GM18517 (cell line): ENCODE data around the gene PIGU.

Experiments used
- ATAC-seq: cut with Tn5 transposase; IDR thresholded peaks from one replicate; pipeline ENCODE4 v1.9.1; 2021; ENCODE audit warnings: mild to moderate bottlenecking, moderate library complexity; ENCODE audit not compliant: unreplicated experiment

PIGU gene

GRCh38 chr20:34560141-34560523 lies 116.8 kb downstream of the PIGU start:
- ATAC-seq, result no peak

- ATAC-seq, result no peak
Observed at GRCh38 chr20:34559311-34560140, 117.4 kb downstream of the PIGU start.

- ATAC-seq, result no peak
Observed at GRCh38 chr20:34558320-34559218, 118.3 kb downstream of the PIGU start, which contains the start of gene MAP1LC3A. TSS of gene MAP1LC3A (plus strand) at chr20:34558718. CDS start at chr20:34558869, 151 bp downstream.

- ATAC-seq, result no peak
Observed at GRCh38 chr20:34557936-34558319, 119.0 kb downstream of the PIGU start.

- ATAC-seq, result no peak
Observed at GRCh38 chr20:34553366-34553867, 123.5 kb downstream of the PIGU start.

- ATAC-seq, result no peak
Observed at GRCh38 chr20:34552569-34552968, 124.3 kb downstream of the PIGU start.

- no peak for ATAC-seq
Observed at GRCh38 chr20:34549929-34550305, 127.0 kb downstream of the PIGU start.

- no peak for ATAC-seq
Observed at GRCh38 chr20:34549291-34549928, 127.5 kb downstream of the PIGU start.

GRCh38 chr20:34547844-34548613 lies 128.9 kb downstream of the PIGU start:
- ATAC-seq, result no peak

- no peak for ATAC-seq
Observed at GRCh38 chr20:34546751-34547181, 130.1 kb downstream of the PIGU start.

GRCh38 chr20:34544109-34544796 lies 132.6 kb downstream of the PIGU start:
- ATAC-seq, result no peak

- ATAC-seq, result no peak
Observed at GRCh38 chr20:34543463-34544056, 133.3 kb downstream of the PIGU start.

GRCh38 chr20:34542439-34542838 lies 134.5 kb downstream of the PIGU start:
- no peak for ATAC-seq

GRCh38 chr20:34541917-34542316 lies 135.0 kb downstream of the PIGU start:
- ATAC-seq, result no peak

- ATAC-seq, result no peak
Observed at GRCh38 chr20:34541264-34541901, 135.5 kb downstream of the PIGU start.

- ATAC-seq, result no peak
Observed at GRCh38 chr20:34540596-34541263, 136.2 kb downstream of the PIGU start.

- ATAC-seq, result no peak
Observed at GRCh38 chr20:34539756-34540155, 137.1 kb downstream of the PIGU start.

- ATAC-seq, result no peak
Observed at GRCh38 chr20:34538671-34539123, 138.2 kb downstream of the PIGU start.
